Endothelial cell (in vitro differentiated cells): ENCODE data around the gene MBOAT1. TPM values are rescaled to one million over a fixed set of nuclear protein-coding genes. Genes with fewer than 3 reads are reported as not detected.

Experiments
- DNase-seq: peaks from one replicate; pipeline ENCODE4 v3.0.0; 2021; ENCODE audit warnings: low spot score
- H3K27ac Mint-ChIP-seq: one replicate; pipeline ENCODE4 v1.8.0; 2021; ENCODE audit warnings: mixed read lengths, inconsistent platforms; ENCODE audit not compliant: unreplicated experiment
- H3K27me3 Mint-ChIP-seq: one replicate; pipeline ENCODE4 v1.8.0; 2021; ENCODE audit warnings: mild to moderate bottlenecking, moderate library complexity, mixed read lengths, inconsistent platforms; ENCODE audit not compliant: unreplicated experiment
- H3K36me3 Mint-ChIP-seq: one replicate; pipeline ENCODE4 v1.8.0; 2021; ENCODE audit warnings: mild to moderate bottlenecking, low read depth, mixed read lengths, inconsistent platforms; ENCODE audit not compliant: unreplicated experiment
- H3K4me1 Mint-ChIP-seq: one replicate; pipeline ENCODE4 v1.8.0; 2021; ENCODE audit warnings: mild to moderate bottlenecking, mixed read lengths, inconsistent platforms; ENCODE audit not compliant: unreplicated experiment
- H3K4me3 Mint-ChIP-seq: one replicate; pipeline ENCODE4 v1.8.0; 2021; ENCODE audit warnings: mild to moderate bottlenecking, mixed read lengths, inconsistent platforms; ENCODE audit not compliant: unreplicated experiment
- H3K9me3 Mint-ChIP-seq: one replicate; pipeline ENCODE4 v1.8.0; 2021; ENCODE audit warnings: mixed read lengths, inconsistent platforms; ENCODE audit not compliant: unreplicated experiment
- total RNA-seq: library from RNA; stranded (reverse); fragmentation: NEBNext Ultra II Directional; extraction: Animal tissue kit (Norgen Biotek cat#: 25700); gene quantifications from one replicate; pipeline ENCODE4 v1.2.1, GENCODE V29; 2021; ENCODE audit not compliant: unreplicated experiment
- TF ChIP-seq, protein P1 (sequence below): fragments of 200-600 bp; sonication (generic); IDR thresholded peaks from one replicate; pipeline ENCODE4 v1.5.0; 2021; ENCODE audit warnings: antibody characterized with exemption; ENCODE audit not compliant: unreplicated experiment

Gene MBOAT1
- total RNA-seq, 1 donor from 2014 or later, result 10.7 TPM

DNA sequence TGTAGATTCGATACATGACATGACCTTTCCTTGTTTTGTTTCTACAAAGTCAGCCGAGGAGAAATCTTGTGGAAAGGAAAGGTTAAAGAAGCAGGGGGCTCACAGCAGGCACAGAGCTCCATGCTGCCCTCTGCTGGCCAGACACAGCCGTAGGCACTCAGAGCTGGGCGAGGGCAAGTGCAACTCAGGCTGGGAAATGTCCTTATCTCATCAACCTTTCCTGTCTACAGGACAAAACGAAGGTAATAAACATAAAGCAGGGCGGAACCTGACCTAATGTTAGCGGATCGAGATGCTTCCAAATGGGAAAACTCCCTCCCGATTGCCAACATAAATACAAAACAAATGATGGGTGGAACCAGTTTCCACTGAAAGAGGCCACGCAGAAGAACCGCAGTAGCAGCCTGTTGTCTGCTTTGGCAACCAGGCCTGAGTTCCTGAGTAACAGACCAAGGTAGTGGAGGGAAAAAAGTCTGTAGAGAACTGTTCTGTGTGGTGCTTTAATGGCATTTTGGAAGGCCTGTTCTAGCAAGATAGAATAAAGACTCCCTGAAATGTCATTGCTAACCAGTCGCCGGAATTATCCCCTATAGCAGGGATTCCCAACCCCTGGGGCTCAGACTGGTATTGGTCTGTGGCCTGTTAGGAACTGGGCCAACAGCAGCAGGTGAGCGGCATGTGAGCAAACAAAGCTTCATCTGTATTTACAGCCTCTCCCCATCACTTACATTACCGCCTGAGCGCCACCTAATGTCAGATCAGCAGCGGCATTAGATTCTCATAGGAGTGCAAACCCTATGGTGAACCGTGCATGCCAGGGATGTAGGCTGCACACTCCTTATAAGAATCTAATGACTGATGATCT, 85.2 kb downstream of the MBOAT1 start:
- TF ChIP-seq, protein P1, sequence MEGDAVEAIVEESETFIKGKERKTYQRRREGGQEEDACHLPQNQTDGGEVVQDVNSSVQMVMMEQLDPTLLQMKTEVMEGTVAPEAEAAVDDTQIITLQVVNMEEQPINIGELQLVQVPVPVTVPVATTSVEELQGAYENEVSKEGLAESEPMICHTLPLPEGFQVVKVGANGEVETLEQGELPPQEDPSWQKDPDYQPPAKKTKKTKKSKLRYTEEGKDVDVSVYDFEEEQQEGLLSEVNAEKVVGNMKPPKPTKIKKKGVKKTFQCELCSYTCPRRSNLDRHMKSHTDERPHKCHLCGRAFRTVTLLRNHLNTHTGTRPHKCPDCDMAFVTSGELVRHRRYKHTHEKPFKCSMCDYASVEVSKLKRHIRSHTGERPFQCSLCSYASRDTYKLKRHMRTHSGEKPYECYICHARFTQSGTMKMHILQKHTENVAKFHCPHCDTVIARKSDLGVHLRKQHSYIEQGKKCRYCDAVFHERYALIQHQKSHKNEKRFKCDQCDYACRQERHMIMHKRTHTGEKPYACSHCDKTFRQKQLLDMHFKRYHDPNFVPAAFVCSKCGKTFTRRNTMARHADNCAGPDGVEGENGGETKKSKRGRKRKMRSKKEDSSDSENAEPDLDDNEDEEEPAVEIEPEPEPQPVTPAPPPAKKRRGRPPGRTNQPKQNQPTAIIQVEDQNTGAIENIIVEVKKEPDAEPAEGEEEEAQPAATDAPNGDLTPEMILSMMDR, result peak; percentile 79
- Mint-ChIP-seq H3K27me3 (no peaks in the 10 kb centered on the region), H3K4me1 (peaks cover 5% of the 10 kb centered on the region), H3K27ac (no peak overlapping the region), H3K4me3 (no peak overlapping the region), H3K36me3 (no peaks in the 10 kb centered on the region), H3K9me3 (no peaks in the 10 kb centered on the region)
- peak; percentile 83 for DNase-seq

DNA sequence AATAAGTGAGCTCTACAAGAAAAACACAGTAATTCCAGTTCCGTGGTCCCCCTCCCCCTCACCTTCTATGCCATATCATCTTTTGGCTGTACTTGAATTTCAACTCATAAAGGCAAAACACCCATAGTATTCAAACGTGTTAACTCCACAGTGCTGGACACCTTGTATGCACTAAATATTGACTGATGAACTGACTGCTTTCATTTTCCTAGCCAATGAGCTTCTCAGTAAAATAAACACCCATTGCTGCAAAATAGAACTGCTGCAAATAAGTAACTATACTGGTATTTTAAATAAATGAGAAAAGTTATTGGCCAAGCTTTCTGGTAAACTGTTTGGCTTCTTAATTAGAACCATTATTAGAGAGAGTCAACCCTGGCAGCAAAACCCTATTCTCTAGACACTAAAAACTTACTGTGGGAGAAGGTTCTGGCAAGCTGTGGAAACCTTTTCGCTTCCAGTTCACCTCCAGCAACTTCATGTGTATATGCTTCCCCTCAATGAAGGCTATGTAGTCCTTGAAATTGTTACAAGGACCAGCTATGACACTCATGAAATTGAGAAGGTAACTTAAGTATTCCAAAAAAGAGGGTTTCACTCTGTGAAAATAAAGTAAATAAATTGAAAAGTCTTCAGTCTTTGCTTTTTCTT, 86.0 kb downstream of the MBOAT1 start:
- TF ChIP-seq, protein P1, result no peak
- H3K36me3 Mint-ChIP-seq, result no peaks in the 10 kb centered on the region
- H3K27me3 Mint-ChIP-seq, result no peaks in the 10 kb centered on the region
- H3K4me3 Mint-ChIP-seq, result no peak overlapping the region
- no peak overlapping the region for H3K27ac Mint-ChIP-seq
- no peak for DNase-seq
- H3K9me3 Mint-ChIP-seq, result no peaks in the 10 kb centered on the region
- H3K4me1 Mint-ChIP-seq, result peaks cover 5% of the 10 kb centered on the region

- Mint-ChIP-seq H3K4me1 (peaks cover 5% of the 10 kb centered on the region), H3K9me3 (no peaks in the 10 kb centered on the region), H3K27ac (no peak overlapping the region), H3K27me3 (no peaks in the 10 kb centered on the region), H3K36me3 (no peaks in the 10 kb centered on the region), H3K4me3 (no peak overlapping the region)
- DNase-seq, result no peak
- TF ChIP-seq, protein P1, result no peak
These were observed 87.7 kb downstream of the MBOAT1 start for GRCh38 chr6:20124545-20124944.

GRCh38 chr6:20119485-20119884, 92.8 kb downstream of the MBOAT1 start:
- H3K4me1 Mint-ChIP-seq, result no peaks in the 10 kb centered on the region

More at GRCh38 chr6:20119485-20119884, 92.8 kb downstream of the MBOAT1 start:
- TF ChIP-seq, protein P1, result no peak
- Mint-ChIP-seq H3K9me3 (no peaks in the 10 kb centered on the region), H3K36me3 (no peaks in the 10 kb centered on the region), H3K27ac (no peak overlapping the region), H3K4me3 (no peak overlapping the region), H3K27me3 (no peaks in the 10 kb centered on the region)
- no peak for DNase-seq
